SK-N-SH (cell line): ENCODE results near the gene PDIA5. TPM values are rescaled to one million over a fixed set of nuclear protein-coding genes. Genes with fewer than 3 reads are reported as not detected.

Experiments used
- CTCF ChIA-PET: fragments of 300-600, 350-600 bp; formaldehyde crosslinking; extraction: SDS; loops from one replicate; lab custom pipeline; 2021; lab: Yijun Ruan, JAX
- POLR2A ChIA-PET: fragments of 350-600 bp; sonication (Branson Sonifier 250); formaldehyde crosslinking; extraction: SDS; loops from one replicate; lab custom pipeline; 2020; ENCODE audit warnings: antibody characterized with exemption, inconsistent platforms; lab: Yijun Ruan, JAX
- DNase-seq: peaks from one replicate; pipeline ENCODE4 v3.0.0; 2012
- H2AFZ ChIP-seq: fragments of 200-600 bp; sonication (generic); 2 replicates; pipeline ENCODE4 v1.8.1; 2016; ENCODE audit warnings: antibody characterized with exemption, mild to moderate bottlenecking, low read depth
- H3F3A ChIP-seq: fragments of 200-600 bp; sonication (generic); replicated peaks from 2 replicates; pipeline ENCODE3; 2016; ENCODE audit warnings: antibody characterized with exemption, mild to moderate bottlenecking; ENCODE audit not compliant: insufficient read depth
- H3K27ac ChIP-seq, 2 experiments: fragments of 200-500 bp in 1 of 2; fragments of 200-600 bp in 1 of 2; sonication (Bioruptor generic) in 1 of 2; sonication (generic), shearing (Covaris generic) in 1 of 2; 2 replicates each; pipeline versions ENCODE4 v1.5.1 to v1.6.1; 2014 to 2016; ENCODE audit warnings: low read depth in 2 of 2, inconsistent platforms in 1 of 2, low read length in 1 of 2, mild to moderate bottlenecking in 1 of 2, mixed read lengths in 1 of 2
- H3K27me3 ChIP-seq: fragments of 200-600 bp; sonication (generic), shearing (Covaris generic); 2 replicates; pipeline ENCODE4 v1.6.1; 2016; ENCODE audit warnings: mixed run types; ENCODE audit not compliant: insufficient read depth
- H3K36me3 ChIP-seq, 2 experiments: fragments of 200-500 bp in 1 of 2; fragments of 200-600 bp in 1 of 2; sonication (Bioruptor generic) in 1 of 2; sonication (generic) in 1 of 2; replicated peaks in 1 of 2; 2 replicates each; pipeline versions ENCODE3 to v1.5.1; 2014 to 2016; ENCODE audit warnings: low read length in 1 of 2, mild to moderate bottlenecking in 1 of 2; ENCODE audit not compliant: insufficient read depth in 2 of 2, control insufficient read depth in 1 of 2
- H3K4me1 ChIP-seq, 2 experiments: fragments of 200-500 bp in 1 of 2; fragments of 200-600 bp in 1 of 2; sonication (Bioruptor generic) in 1 of 2; sonication (generic), shearing (Covaris generic) in 1 of 2; 2 replicates each; pipeline versions ENCODE4 v1.5.1 to v1.6.1; 2014 to 2016; ENCODE audit warnings: low read depth in 1 of 2, low read length in 1 of 2, mixed run types in 1 of 2; ENCODE audit not compliant: insufficient read depth in 2 of 2, control insufficient read depth in 1 of 2
- H3K4me2 ChIP-seq: fragments of 200-600 bp; sonication (generic), shearing (Covaris generic); 2 replicates; pipeline ENCODE4 v1.6.1; 2017; ENCODE audit warnings: mixed run types
- H3K4me3 ChIP-seq, 2 experiments: fragments of 200-500 bp in 1 of 2; fragments of 200-600 bp in 1 of 2; sonication (Bioruptor generic) in 1 of 2; sonication (generic), shearing (Covaris generic) in 1 of 2; 2 replicates each; pipeline versions ENCODE4 v1.5.1 to v1.8.1; 2014 to 2016; ENCODE audit warnings: low read depth in 2 of 2, inconsistent platforms in 1 of 2, low read length in 1 of 2, mild to moderate bottlenecking in 1 of 2, mixed read lengths in 1 of 2, moderate library complexity in 1 of 2
- H3K79me2 ChIP-seq: fragments of 200-600 bp; sonication (generic); 2 replicates; pipeline ENCODE4 v1.8.1; 2017; ENCODE audit warnings: mild to moderate bottlenecking; ENCODE audit not compliant: insufficient read depth
- H3K9ac ChIP-seq: fragments of 200-600 bp; sonication (generic); 2 replicates; pipeline ENCODE4 v1.6.1; 2017; ENCODE audit warnings: mixed run types
- H3K9me2 ChIP-seq: fragments of 200-600 bp; sonication (generic); 2 replicates; pipeline ENCODE4 v1.6.1; 2017; ENCODE audit warnings: mixed run types
- H3K9me3 ChIP-seq: fragments of 200-600 bp; sonication (generic); 2 replicates; pipeline ENCODE4 v1.6.1; 2017; ENCODE audit warnings: mixed run types, mild to moderate bottlenecking, moderate library complexity
- H4K20me1 ChIP-seq: fragments of 200-600 bp; sonication (generic); 2 replicates; pipeline ENCODE4 v1.6.1; 2017; ENCODE audit warnings: mild to moderate bottlenecking, mixed run types; ENCODE audit not compliant: insufficient read depth
- CTCF ChIP-seq: fragments of 200-600 bp; sonication (generic); IDR thresholded peaks from 2 replicates; pipeline ENCODE4 v1.6.1; 2017; ENCODE audit warnings: antibody characterized with exemption, mild to moderate bottlenecking, moderate library complexity
- EZH2phosphoT487 ChIP-seq: fragments of 200-600 bp; sonication (generic); IDR thresholded peaks from 2 replicates; pipeline ENCODE4 v1.6.1; 2017; ENCODE audit warnings: low read depth, mixed run types, mild to moderate bottlenecking, antibody characterized with exemption, moderate library complexity, borderline replicate concordance
- FOXM1 ChIP-seq: IDR thresholded peaks from 2 replicates; pipeline ENCODE4 v1.4.0; 2012; ENCODE audit warnings: low read depth, mild to moderate bottlenecking
- JUND ChIP-seq: IDR thresholded peaks from 2 replicates; pipeline ENCODE4 v1.4.0; 2012
- NFIC ChIP-seq: IDR thresholded peaks from 2 replicates; pipeline ENCODE4 v1.4.0; 2012; ENCODE audit warnings: borderline replicate concordance
- PBX3 ChIP-seq: IDR thresholded peaks from 2 replicates; pipeline ENCODE4; 2012
- REST ChIP-seq: IDR thresholded peaks from 2 replicates; pipeline ENCODE4 v1.6.1; 2012; ENCODE audit warnings: mild to moderate bottlenecking, low read depth, low read length, moderate library complexity
- USF1 ChIP-seq: IDR thresholded peaks from 2 replicates; pipeline ENCODE4 v1.4.0; 2012; ENCODE audit warnings: low read depth, borderline replicate concordance
- USF2 ChIP-seq: fragments of 150-350 bp; IDR thresholded peaks from 2 replicates; pipeline ENCODE4 v1.6.1; 2017; ENCODE audit warnings: antibody characterized with exemption, low read length, low read depth, borderline replicate concordance
- ZBTB33 ChIP-seq: IDR thresholded peaks from 2 replicates; pipeline ENCODE4 v1.4.0; 2012; ENCODE audit warnings: low read depth, borderline replicate concordance
- WGBS: methylation state at CpG from one replicate; pipeline ENCODE4 v1.1.6; 2017; ENCODE audit warnings: low lambda C conversion rate; 5-methylcytosine and 5-hydroxymethylcytosine counted together
- polyA plus RNA-seq, 3 experiments: library from polyadenylated mRNA; depleted of rRNA; stranded (reverse); fragments of >200 nt; gene quantifications; 2 replicates each; pipeline ENCODE4 v1.2.3, GENCODE V29; 2012

PDIA5 gene
- polyA plus RNA-seq, 1 of the 3 experiments (the other 2 are of a cell fraction), result 28.6 TPM

- no peak for TF ChIP-seq CTCF
- no peak for TF ChIP-seq USF2
- TF ChIP-seq FOXM1, result no peak
- no peak for TF ChIP-seq USF1
- TF ChIP-seq REST, result no peak
- no peak for TF ChIP-seq EZH2phosphoT487
- no peak for TF ChIP-seq NFIC
- no peak for TF ChIP-seq PBX3
- no peak for TF ChIP-seq ZBTB33
- no peak for TF ChIP-seq JUND
- Histone ChIP-seq H3F3A (no peaks in the 10 kb centered on the region), H3K4me3 (no peak overlapping the region), H3K9me2 (no peaks in the 10 kb centered on the region), H3K4me2 (no peak overlapping the region), H3K79me2 (no peaks in the 10 kb centered on the region), H3K27me3 (no peaks in the 10 kb centered on the region), H2AFZ (no peak overlapping the region), H3K9ac (no peak overlapping the region), H4K20me1 (peaks cover 23% of the 10 kb centered on the region; the same call in 1 of the 2 replicates), H3K9me3 (no peaks in the 10 kb centered on the region), H3K4me1 (peaks cover 11 to 68% of the 10 kb centered on the region in 2 experiments; a peak in 2 of 4 replicates), H3K36me3 (peaks cover 20 to 27% of the 10 kb centered on the region in 2 experiments), H3K27ac (no peak overlapping the region)
- DNase-seq, result no peak
- 95% methylated on average over 8 of the region's 8 CpGs for WGBS
- CTCF ChIA-PET, result interaction anchor here (1.3 kb wide), 1 partner anchor 26 kb away, joined by 4 read pairs; no protein-coding TSS in a partner anchor
- POLR2A ChIA-PET, result no interaction called here
These were observed 33.5 kb downstream of the PDIA5 start for GRCh38 chr3:123100193-123100776.
